GM21515 (cell line): ENCODE data around the gene TOM1L2.

Experiments used
- ATAC-seq: cut with Tn5 transposase; IDR thresholded peaks from one replicate; pipeline ENCODE4 v1.9.1; 2021; ENCODE audit not compliant: unreplicated experiment

Gene TOM1L2

DNA sequence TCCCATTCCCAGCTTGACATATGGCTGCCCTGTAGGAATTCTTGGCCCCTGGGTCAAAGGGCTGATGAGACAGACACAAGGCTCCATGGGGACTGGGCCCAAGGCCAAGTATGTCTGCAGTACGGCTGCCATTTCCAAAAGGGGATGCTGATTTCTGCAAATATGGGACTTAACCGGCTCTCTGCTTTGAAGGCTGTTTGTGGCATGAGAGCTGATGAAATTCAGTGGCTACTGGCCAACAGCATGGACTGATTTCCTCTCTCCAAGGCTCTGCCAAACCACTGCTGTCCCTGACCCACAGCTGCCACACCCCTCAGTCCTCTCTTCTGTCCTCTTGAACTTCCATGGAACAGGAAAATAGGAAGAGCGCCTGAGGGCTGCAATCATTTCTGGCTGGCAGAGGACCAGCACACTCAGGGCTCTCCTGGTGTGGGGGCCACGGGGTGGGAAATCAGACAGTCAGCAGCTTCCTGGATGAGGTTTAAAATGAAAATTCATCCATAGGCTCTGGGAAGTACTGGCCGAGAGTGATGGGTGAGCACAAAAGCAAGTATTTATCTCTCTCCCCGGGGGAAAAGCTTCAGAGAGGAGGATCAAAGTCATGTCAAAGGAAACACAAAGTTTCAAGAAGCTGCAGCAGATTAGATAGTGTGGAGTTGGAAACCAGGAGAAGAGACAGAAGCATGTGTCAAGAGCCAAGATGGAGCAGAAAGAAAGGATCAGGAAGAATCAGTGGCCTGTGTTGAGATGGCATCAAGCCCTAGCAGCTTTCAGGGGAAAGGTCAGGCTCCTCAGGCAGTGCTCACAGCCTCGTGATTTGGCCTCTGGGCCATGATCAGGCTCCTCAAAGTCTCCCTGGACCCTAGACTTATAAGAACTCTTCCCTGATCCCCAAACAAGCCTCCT is 71.3 kb downstream of the TOM1L2 start:
- no peak for ATAC-seq

DNA sequence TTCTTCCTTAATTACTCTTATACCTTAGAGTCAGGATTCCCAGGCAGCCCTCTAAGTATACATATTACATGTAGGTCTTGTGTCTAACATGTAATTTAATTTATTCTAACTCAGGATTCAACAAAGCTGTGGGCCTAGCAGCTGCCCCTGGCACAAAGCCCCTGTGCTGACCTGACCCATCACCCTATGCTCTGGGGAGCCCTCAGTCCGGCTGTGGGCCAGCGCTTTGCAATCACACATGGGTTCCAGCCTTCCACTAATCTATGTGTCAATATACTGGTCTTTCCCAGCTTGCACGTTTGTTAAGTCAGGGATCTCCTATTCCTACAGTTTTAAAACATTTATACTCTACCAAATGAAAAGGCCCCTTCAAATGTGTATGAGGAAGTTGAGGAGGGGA is 72.7 kb downstream of the TOM1L2 start:
- ATAC-seq: no peak

GRCh38 chr17:17898673-17899072 is 73.5 kb downstream of the TOM1L2 start:
- ATAC-seq: no peak

- no peak for ATAC-seq
These were observed 74.8 kb downstream of the TOM1L2 start for GRCh38 chr17:17897442-17897841.

- ATAC-seq: no peak
These were observed 75.5 kb downstream of the TOM1L2 start for GRCh38 chr17:17896746-17897145.

- ATAC-seq: no peak
These were observed 78.2 kb downstream of the TOM1L2 start for GRCh38 chr17:17893801-17894644.

GRCh38 chr17:17892731-17893130 is 79.5 kb downstream of the TOM1L2 start:
- no peak for ATAC-seq

- no peak for ATAC-seq
These were observed 80.2 kb downstream of the TOM1L2 start for GRCh38 chr17:17892009-17892408.

- no peak for ATAC-seq
These were observed 81.1 kb downstream of the TOM1L2 start for GRCh38 chr17:17890773-17891759.

DNA sequence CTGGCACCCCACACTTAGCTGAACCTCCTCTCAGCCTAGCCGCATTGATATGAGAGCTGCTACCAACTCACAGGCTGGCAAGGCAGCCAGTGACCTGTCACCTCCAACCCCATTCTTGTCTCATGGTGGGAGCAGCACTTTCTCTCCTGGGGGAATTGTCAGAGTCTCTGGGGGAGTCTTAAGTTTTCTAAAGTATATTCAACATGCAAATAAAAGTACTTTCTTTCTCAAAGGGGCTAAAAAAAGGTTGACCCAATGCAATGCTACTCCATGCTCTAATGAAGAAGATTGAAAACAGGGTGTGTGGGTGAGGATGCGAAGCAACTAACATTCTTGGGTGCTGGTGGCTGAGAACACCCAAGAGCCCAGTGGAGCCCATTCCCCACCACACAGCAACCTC is 82.3 kb downstream of the TOM1L2 start:
- no peak for ATAC-seq

DNA sequence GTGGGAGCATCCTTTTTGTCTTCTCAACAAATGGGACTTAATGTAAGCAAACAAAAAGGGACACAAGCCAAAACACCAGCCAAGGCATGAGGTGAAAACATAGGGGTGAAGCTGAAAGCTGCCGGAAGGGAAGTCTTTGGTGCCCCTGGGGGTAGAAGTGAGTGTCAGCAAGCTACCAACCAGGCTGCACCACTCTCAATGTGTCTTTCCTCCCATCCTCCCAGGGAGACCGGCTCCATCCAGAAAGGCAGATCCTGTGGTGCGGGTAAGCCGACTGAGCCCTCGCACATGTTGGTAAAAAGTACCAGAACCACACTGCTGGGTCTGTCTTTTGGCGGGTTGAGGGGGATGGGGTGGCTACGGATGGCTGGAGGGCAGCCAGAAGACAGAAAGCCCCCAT is 83.4 kb downstream of the TOM1L2 start:
- ATAC-seq: no peak

- no peak for ATAC-seq
These were observed 83.8 kb downstream of the TOM1L2 start for GRCh38 chr17:17888371-17888770.

GRCh38 chr17:17887752-17888304 is 84.4 kb downstream of the TOM1L2 start:
- ATAC-seq: no peak

DNA sequence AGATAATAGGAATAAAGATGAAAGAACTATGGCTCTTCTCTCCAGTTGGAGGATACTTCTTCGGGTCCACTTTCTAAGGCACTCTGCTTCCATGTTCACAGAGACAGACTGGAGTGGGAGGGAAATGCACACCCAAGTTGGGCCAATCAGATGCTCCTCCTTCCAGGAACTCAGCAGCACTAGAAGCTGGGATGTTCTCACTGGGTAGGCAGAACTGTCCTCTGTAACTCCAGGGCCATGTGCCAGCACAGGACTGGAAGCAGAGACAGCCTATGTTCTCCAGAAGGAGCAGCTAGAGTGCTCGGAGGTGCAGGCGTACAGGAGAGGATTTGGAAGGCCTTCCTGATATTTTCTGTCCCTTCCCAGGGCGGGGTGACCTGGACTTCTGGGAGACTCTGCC is 85.5 kb downstream of the TOM1L2 start:
- no peak for ATAC-seq

GRCh38 chr17:17886226-17886625 is 86.0 kb downstream of the TOM1L2 start:
- ATAC-seq: no peak

- ATAC-seq: no peak
These were observed 87.5 kb downstream of the TOM1L2 start for GRCh38 chr17:17884391-17885357.

GRCh38 chr17:17883801-17884200 is 88.4 kb downstream of the TOM1L2 start:
- no peak for ATAC-seq

DNA sequence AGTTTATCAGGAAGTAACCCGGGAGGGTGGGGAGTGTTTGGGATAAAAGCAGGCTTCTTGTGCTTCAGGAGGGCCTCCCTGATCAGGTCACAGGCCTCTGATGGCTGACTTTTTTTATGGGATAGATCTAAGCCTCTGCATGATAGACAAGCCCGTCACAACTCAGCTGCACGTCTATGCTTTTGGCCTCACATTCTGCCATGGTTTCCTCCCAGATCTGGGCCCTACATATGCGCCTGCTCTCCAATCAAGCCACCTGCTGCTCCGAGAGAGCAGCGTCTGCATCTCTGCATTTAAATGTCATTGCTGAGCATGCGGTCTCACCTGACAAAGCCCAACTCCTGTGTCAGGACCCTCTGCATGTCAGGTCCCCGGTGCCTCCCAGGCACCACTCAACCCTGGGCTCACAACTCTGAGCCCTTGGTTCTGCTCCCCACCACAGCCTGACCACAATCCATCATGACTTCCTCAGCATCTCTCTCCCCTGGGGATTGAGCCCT is 90.1 kb downstream of the TOM1L2 start:
- no peak for ATAC-seq

- no peak for ATAC-seq
These were observed 91.5 kb downstream of the TOM1L2 start for GRCh38 chr17:17880577-17881196.
